ENCODE results near the gene WAS. TPM values are rescaled to one million over a fixed set of nuclear protein-coding genes. Genes with fewer than 3 reads are reported as not detected.

Gene WAS
- total and polyA plus RNA-seq, 4 donors, result 1.0 to 5.6 (median 4.1) TPM

GRCh38 chrX:48711929-48712505 lies 28.4 kb downstream of the WAS start:
- 44% methylated on average over 7 of the region's 7 CpGs for WGBS
- peak overlapping the region; percentile 80 to 92 for H3K27ac ChIP-seq (ENCODE audit: low read depth in 1 of 2, low read length in 2 of 2)
- H3K4me3 ChIP-seq (ENCODE audit: low read depth in 1 of 3, low read length in 3 of 3), result peak overlapping the region in 2 of 3 donors; percentile 13 to 15
- H3K9me3 ChIP-seq (ENCODE audit: control insufficient read depth in 4 of 4, low read length in 3 of 4), result no peaks in the 10 kb centered on the region
- no peak for DNase-seq (ENCODE audit: low spot score)
- H3K27me3 ChIP-seq (ENCODE audit: control insufficient read depth in 4 of 4, insufficient read depth in 4 of 4, low read length in 3 of 4), result no peaks in the 10 kb centered on the region
- H3K4me1 ChIP-seq (ENCODE audit: control insufficient read depth in 4 of 4, insufficient read depth in 4 of 4, low read length in 3 of 4), result peaks cover 0 to 14% (median 6%) of the 10 kb centered on the region in 4 donors
- peaks cover 0 to 4% (median 0%) of the 10 kb centered on the region in 4 donors for H3K36me3 ChIP-seq (ENCODE audit: control insufficient read depth in 4 of 4, insufficient read depth in 3 of 4, low read depth in 1 of 4, low read length in 3 of 4)
- peak overlapping the region; percentile 3 to 96 for H3K9ac ChIP-seq (ENCODE audit: low read depth in 1 of 2, low read length in 2 of 2)
- TF ChIP-seq HNF4A (conservative IDR thresholded peaks at IDR 0.05) (peak; percentile 49 to 69), YY1 (IDR thresholded peaks at IDR 0.05) (peak; percentile 72), SP1 (IDR thresholded peaks at IDR 0.05) (peak; percentile 30), RXRA (IDR thresholded peaks at IDR 0.05) (peak in 1 of 2 donors; percentile 17), REST (IDR thresholded peaks at IDR 0.05) (peak; percentile 42), RAD21 (IDR thresholded peaks at IDR 0.05) (no peak), EGR1 (IDR thresholded peaks at IDR 0.05; ENCODE audit: low read depth in 2 of 2) (no peak)

- H3K4me3 ChIP-seq (ENCODE audit: low read depth in 1 of 3, low read length in 3 of 3), result no peak overlapping the region
- H3K27me3 ChIP-seq (ENCODE audit: control insufficient read depth in 4 of 4, insufficient read depth in 4 of 4, low read length in 3 of 4), result no peaks in the 10 kb centered on the region
- no peaks in the 10 kb centered on the region for H3K9me3 ChIP-seq (ENCODE audit: control insufficient read depth in 4 of 4, low read length in 3 of 4)
- peak overlapping the region; percentile 80 to 92 for H3K27ac ChIP-seq (ENCODE audit: low read depth in 1 of 2, low read length in 2 of 2)
- WGBS, result 77% methylated on average over 2 of the region's 2 CpGs
- H3K4me1 ChIP-seq (ENCODE audit: control insufficient read depth in 4 of 4, insufficient read depth in 4 of 4, low read length in 3 of 4), result peaks cover 0 to 14% (median 6%) of the 10 kb centered on the region in 4 donors
- H3K36me3 ChIP-seq (ENCODE audit: control insufficient read depth in 4 of 4, insufficient read depth in 3 of 4, low read depth in 1 of 4, low read length in 3 of 4), result no peaks in the 10 kb centered on the region
- H3K9ac ChIP-seq (ENCODE audit: low read depth in 1 of 2, low read length in 2 of 2), result peak overlapping the region in 1 of 2 donors; percentile 76
- no peak for DNase-seq (ENCODE audit: low spot score)
- TF ChIP-seq NR2F2 (IDR thresholded peaks at IDR 0.05) (no peak), GABPA (IDR thresholded peaks at IDR 0.05 in 1 of 2, conservative IDR thresholded peaks at IDR 0.05 in 1 of 2) (no peak), ZBTB33 (IDR thresholded peaks at IDR 0.05) (no peak), EGR1 (IDR thresholded peaks at IDR 0.05; ENCODE audit: low read depth in 2 of 2) (no peak), CTCF (IDR thresholded peaks at IDR 0.05; ENCODE audit: low read depth, low read length, missing input control) (no peak)
These were observed 30.2 kb downstream of the WAS start for GRCh38 chrX:48713847-48714246.

Measured in liver (tissue), 9 donors.